ENCODE measurements around the gene TMEM8B.
A peak's percentile ranks its signal among the peaks of the same experiment; 100 is the strongest.
"Not testable (repeated sequence)": the region's sequence is repeated elsewhere in the genome, so short reads cannot be mapped to it uniquely, and the experiment has no call there.

TMEM8B gene

GRCh38 chr9:35867538-35867937 lies 38.5 kb downstream of the TMEM8B start:
- no peak for DNase-seq (ENCODE audit: low read depth in 3 of 3)

- no peak for DNase-seq (ENCODE audit: low read depth in 3 of 3)
Observed at GRCh38 chr9:35868933-35869332, 39.9 kb downstream of the TMEM8B start.

GRCh38 chr9:35869621-35870216 lies 40.7 kb downstream of the TMEM8B start:
- no peak for DNase-seq (ENCODE audit: low read depth in 3 of 3)

- DNase-seq (ENCODE audit: low read depth in 3 of 3) = no peak
Observed at GRCh38 chr9:35870351-35870923, 41.4 kb downstream of the TMEM8B start, which contains the start of gene OR13J1. Gene OR13J1, minus strand, starts transcription at chr9:35870401. Its CDS starts 0 bp downstream, at chr9:35870401.

GRCh38 chr9:35871545-35871944 lies 42.5 kb downstream of the TMEM8B start:
- no peak for DNase-seq (ENCODE audit: low read depth in 3 of 3)

- no peak for DNase-seq (ENCODE audit: low read depth in 3 of 3)
Observed at GRCh38 chr9:35872505-35872904, 43.5 kb downstream of the TMEM8B start.

GRCh38 chr9:35882263-35882848 lies 53.3 kb downstream of the TMEM8B start:
- DNase-seq (ENCODE audit: low read depth in 3 of 3) = peak; percentile 59 to 78 (median 71)

GRCh38 chr9:35882996-35883395 lies 54.0 kb downstream of the TMEM8B start:
- no peak for DNase-seq (ENCODE audit: low read depth in 3 of 3)

- DNase-seq (ENCODE audit: low read depth in 3 of 3) = not testable (repeated sequence)
Observed at GRCh38 chr9:35884908-35885307, 55.9 kb downstream of the TMEM8B start.

GRCh38 chr9:35891646-35892045 lies 62.6 kb downstream of the TMEM8B start:
- DNase-seq (ENCODE audit: low read depth in 3 of 3) = no peak

GRCh38 chr9:35892051-35892450 lies 63.0 kb downstream of the TMEM8B start:
- DNase-seq (ENCODE audit: low read depth in 3 of 3) = no peak

- no peak for DNase-seq (ENCODE audit: low read depth in 3 of 3)
Observed at GRCh38 chr9:35896570-35896969, 67.5 kb downstream of the TMEM8B start.

- not testable (repeated sequence) for DNase-seq (ENCODE audit: low read depth in 3 of 3)
Observed at GRCh38 chr9:35897376-35898099, 68.5 kb downstream of the TMEM8B start.

GRCh38 chr9:35898337-35898736 lies 69.3 kb downstream of the TMEM8B start:
- DNase-seq (ENCODE audit: low read depth in 3 of 3) = no peak

- DNase-seq (ENCODE audit: low read depth in 3 of 3) = no peak
Observed at GRCh38 chr9:35899021-35899420, 70.0 kb downstream of the TMEM8B start.

GRCh38 chr9:35903049-35903448 lies 74.0 kb downstream of the TMEM8B start:
- no peak for DNase-seq (ENCODE audit: low read depth in 3 of 3)

GRCh38 chr9:35904338-35904737 lies 75.3 kb downstream of the TMEM8B start:
- no peak for DNase-seq (ENCODE audit: low read depth in 3 of 3)

GRCh38 chr9:35905051-35905781 lies 76.2 kb downstream of the TMEM8B start:
- no peak for DNase-seq (ENCODE audit: low read depth in 3 of 3)

GRCh38 chr9:35905912-35906679 lies 77.1 kb downstream of the TMEM8B start, which contains the start of gene HRCT1:
Gene HRCT1, plus strand, starts transcription at chr9:35906202. Its CDS starts 86 bp downstream, at chr9:35906288.
- no peak for DNase-seq (ENCODE audit: low read depth in 3 of 3)

- DNase-seq (ENCODE audit: low read depth in 3 of 3) = no peak
Observed at GRCh38 chr9:35906923-35907699, 78.1 kb downstream of the TMEM8B start.

Measured in stimulated activated CD4-positive, alpha-beta T cell treated with anti-CD3 and anti-CD28 coated beads, TNF-alpha, amount 100 ng/mL, for 48 hours (primary cell).